GM21515 (cell line): ENCODE results near the gene LSMEM2.

Experiments
- ATAC-seq: cut with Tn5 transposase; IDR thresholded peaks from one replicate; pipeline ENCODE4 v1.9.1; 2021; ENCODE audit not compliant: unreplicated experiment

LSMEM2 gene

DNA sequence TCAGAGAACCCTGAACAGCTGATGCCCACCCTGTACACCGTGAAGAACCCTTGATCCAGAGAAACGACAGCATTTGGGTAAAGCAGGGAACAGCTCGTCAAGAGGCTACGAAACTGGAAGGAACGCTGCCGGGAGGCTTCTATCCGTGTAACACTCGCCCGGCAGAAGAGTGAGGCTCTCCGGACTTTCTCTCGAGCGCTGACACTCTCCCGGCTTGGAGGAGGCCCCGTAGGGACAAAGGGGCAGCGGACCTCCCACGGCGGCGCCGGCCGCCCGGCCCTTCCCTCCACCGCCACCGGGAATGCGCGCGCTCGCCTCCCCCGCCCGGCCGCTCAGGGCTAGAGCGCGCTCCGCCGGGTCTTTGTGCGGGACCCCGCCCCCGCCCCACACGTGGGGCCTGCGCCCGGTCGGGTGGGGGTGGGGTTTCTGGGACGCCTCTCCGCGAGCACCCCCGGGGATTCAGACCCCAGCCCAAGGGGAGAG lies 42.0 kb downstream of the LSMEM2 start:
- ATAC-seq, result peak; percentile 51

DNA sequence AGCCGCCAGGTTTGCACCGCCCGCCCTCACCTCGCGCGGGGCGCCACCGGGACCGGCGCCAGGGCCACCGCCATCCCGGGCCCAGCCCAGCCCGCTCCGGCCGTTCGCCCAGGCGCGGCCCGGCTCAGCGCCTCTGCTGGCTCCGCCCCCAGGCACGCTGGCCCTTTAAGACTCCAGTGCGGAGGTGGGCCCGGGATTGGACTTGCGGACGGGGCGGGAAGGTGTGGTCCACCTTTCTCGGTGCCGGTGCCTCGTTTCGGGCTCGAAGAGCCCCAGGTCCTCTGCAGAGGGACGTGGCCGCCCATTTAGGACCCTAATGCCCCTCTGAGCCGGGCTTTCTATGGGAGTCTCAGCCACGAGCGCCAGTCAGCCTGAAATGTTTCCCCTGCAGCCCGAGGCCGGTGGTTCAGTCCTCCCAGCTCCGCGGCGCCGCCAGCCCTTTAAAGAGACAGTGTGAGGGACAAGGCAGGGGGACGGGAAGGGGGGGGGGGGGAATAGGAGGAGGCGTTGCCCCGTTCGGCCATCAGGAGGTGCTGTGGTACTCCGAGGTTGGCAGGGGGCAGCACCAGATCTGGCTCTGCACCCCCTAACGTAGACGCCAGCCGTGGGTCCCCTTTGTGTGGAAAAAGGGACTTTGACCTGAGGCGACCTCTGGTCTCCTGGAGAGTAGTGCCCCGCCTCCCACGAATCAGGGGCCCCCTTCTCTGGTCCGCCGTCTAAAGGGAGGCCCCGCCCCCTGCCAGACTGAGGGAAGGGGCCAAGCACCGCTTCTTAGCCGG lies 42.6 kb downstream of the LSMEM2 start:
- ATAC-seq, result peak; percentile 70

DNA sequence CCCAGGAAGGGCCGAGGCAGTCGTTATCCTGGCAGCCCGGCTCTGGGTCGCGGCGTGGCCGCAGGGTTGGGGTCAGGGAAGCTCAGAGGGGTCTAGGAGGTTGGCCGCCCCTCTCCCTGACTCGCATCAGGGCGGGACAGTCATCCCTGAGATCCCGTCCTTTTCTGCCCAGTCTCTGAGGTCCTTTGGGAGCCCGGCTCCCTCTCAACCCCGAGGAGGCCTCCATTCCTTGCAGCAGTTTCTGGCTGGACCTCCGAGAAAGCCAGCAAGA lies 43.2 kb downstream of the LSMEM2 start:
- ATAC-seq, result no peak

DNA sequence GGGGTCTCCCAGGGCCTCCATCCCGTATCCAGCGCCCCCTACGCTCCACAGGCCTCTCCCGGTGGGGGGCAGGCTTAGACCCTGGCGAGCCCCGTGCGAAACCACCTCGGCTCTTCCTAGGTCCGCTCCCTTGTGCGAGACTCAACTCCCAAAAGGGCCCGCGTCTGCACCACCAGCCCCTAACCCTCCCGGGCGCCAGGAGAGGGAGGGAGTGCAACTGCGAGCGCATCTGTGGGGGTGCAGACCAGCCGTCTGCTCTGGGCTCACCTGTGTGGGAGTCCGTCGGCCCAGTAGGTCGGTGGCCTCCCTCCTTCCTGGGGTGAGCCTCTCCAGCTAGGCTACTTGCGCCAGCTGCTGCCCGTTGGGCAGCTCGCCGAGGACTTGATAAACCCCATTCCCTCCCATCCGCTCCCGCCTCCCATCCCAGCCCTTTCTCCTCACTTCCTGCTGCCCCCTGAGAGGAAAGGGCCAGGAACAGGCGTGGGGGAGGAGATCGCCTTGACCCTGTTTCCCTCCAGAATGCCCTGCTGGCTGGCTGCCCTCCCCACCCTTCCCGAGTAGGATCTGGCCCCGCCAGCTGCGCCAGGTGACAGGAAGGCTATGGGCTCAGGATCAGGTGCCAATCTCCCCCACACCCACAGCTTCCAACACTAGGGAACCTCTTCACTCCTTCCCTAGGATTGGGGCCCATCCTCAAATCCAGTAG lies 43.7 kb downstream of the LSMEM2 start, which contains the start of gene HYAL2:
HYAL2 (minus strand) TSS at position 360 of the 706 bp plus-strand sequence. CDS start 2,256 bp downstream, outside the sequence.
- no peak for ATAC-seq

DNA sequence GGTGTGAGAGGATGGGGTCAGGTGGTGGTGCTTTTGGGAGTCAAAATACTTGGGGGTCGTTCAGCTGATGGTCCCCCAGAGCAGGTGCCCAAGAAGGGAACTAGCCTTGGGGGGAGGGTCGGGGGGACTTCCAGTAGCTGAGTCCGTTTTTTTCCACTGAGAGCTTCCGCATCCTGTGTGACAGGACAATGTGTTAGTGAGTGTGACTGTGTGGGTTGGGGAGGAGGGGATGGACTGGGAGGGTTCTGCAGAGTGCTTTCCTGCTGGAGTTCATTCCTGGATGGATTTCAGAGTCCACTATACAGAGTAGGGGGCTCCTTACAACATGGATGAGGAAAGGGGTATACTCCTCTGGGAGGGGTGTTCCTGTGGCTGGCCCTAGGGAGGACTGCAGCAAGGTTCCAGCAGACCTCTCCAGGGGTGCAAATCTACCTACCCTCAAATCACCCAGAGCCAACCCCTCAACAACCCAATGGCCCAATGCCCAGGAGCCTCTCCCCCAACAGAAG lies 44.3 kb downstream of the LSMEM2 start:
- no peak for ATAC-seq

DNA sequence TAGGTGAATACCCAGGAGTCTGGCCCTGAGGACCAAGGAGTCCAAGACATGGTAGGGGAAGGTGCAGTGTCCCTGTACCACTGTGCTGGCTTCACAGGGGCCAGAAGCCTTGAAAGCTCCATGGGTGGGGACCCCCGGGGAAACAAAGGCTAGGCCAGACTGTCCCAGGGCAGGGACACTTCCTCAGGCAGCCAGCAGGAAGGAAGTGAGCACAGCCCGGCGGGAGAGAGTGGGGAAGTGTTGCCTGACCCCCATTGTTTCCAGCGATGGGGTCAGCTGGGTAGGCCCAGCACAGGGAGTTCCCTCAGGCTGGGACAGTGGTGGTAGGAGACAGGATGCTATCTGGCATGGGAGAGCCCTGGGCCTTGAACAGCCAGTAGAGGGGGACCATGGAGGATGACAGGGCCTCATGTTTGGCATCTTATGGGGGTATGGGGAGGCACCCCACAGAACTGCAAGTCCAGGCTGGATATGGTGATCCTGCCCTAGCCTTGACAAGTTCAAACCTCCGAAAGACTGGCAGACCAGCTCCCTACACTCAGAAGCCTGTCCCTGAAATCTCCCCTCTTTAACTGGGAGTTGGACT lies 44.8 kb downstream of the LSMEM2 start:
- no peak for ATAC-seq

DNA sequence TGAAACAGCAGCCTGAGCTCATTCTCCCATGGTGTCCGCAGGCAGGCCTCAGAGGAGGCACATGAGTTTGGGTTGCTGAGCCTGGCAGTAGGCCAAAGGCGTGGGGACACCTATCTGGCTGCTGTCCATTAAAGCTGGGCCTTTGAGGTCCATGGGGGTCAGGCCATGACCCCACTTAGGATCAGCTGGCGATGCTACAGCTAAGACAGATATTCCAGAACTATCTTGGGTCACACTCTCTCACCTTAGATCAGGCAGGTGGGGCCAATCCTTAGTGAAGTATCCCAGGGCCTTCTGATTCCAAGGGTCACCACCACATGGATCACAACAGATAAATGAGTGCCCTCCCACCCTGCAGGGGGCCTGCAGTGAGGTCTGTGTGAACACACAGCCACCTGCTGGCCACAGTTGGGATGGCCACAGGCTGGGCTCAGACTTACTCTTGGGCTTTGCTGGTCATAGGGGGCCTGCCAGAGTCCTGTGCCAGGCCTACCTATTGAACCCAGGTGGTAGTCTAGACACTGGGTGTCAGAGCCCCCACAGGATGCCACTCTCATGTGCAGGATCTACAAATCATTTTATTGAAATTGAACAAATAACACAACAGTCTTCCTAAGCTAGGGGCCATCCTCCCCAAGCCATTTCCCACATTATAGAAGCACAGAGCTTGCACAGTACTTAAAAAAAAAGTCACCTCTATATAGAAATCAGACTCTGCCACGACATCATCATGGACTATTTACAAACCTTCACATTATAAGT lies 45.6 kb downstream of the LSMEM2 start:
- no peak for ATAC-seq

DNA sequence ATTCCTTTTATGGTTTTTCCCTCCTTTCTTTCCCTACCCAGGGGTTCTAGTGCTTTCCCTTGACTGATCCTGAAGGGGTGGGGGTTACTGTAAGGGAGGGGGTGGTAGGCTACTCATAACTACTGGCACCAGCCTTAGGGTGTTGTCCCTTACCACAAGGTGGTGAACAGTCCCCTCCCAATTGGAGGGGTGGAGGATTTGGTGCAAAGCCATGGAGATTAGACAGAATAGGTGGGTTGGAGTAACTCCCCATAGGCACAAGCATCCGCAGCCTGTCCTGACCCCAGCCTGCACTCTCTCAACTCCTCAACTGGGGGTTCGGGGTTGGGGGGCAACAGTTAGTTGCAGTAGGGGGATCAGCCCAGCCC lies 46.2 kb downstream of the LSMEM2 start:
- no peak for ATAC-seq

DNA sequence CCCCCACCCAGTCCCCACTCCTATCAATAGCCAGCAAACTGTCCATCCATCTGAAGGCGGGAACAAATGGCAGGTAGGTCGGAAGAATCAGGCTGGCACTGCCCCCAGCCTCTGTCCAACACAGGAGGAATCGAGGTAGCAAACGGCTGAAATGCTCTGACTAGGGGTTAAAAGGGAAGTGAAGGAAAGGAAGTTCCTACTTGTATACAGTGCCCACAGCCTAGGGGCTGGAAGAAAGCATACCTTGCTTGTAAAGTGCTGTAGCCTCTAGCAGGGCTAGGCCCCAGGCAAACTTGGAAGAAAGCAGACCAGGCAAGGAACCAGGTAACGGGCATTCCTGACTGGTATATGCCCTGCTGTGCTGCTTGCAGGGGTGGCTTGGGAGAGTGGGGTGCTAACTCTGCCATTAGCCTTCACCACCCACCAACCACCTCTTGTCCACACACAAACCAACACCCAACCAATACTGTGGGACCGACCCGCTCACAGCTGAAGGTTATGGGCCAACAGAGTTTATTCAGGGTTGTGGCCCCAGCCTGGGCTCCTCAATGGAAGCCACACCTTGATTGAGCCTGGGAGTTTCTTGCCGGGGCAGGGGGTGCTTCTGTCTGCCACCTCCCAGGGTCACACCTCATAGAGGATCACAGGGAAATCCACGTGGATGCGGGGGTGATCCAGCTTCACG lies 46.8 kb downstream of the LSMEM2 start:
- no peak for ATAC-seq

DNA sequence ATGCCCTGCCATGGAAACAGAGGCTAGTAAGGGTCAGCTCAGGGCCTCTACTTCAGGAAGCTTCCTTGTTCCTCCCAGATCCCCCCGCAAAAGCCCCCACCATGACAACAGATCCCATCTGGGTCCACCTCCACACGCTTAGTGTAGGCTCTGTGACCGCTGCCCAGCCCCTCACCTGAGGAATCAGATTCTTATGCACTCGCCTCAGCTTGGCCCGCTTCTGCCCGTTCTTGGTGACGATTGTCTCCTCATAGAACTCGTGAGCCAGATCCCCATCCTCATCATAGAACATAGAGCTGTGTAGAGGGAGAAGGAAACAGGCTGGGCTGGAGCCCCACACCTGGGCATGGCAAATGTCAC lies 47.3 kb downstream of the LSMEM2 start:
- ATAC-seq, result no peak

DNA sequence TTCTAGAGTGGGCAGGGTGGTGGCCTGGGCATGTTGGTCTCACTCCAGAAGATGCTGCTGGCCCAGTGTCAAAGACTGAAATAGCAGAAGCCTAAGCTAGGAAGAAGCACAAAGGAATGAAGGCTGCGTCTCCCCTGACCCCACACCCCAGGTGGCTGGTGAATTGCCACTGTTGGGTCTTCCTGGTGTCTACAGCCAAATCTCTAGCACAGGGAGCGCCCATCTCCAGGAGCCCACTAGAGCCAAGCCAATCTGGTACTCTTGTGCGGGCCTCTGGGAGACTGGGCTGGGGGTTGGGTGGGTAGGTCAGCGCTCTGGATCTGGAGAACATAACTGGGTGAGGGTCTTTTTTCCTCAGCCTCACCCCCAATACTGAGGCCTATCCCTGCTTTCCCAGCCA lies 48.2 kb downstream of the LSMEM2 start:
- ATAC-seq, result no peak

DNA sequence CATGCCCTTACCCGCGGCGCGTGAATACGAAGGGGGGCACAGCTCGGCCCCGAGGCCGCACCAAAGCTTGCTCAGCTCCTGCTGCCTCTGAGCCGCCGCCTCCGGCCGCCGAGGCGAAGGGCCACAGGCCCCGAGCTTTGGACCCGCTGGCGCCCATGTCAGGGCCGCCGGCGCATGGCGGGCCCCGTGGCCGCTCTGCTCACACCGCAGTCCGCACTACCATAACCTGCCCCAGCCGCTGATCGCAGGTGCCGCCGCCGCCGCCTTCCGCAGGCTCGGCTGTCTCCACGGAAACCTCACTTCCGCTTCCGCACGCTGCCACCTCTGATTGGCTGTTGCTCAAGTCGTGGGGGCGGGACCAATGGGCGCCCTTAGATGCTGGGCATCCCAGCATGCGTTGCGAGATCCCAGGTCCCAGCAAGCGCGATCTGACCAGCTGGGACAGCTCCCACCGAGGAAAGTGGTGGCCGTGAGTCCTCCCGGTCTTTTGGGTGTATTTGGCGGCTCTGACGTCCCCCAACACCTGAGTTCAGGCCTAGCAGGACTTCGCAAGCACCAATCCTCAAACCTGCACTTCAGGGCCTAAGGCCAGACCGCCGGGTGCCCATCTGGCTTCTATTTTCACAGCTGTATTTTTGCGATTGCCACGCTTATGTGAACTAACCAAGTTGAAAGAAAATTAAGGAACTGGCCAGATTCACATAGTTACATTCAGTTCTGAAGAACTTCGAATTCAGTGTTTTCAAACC lies 49.2 kb downstream of the LSMEM2 start, which contains the start of gene TUSC2:
TUSC2 (minus strand) TSS at position 281 of the 749 bp plus-strand sequence; CDS start at position 157, 124 bp downstream.
- peak; percentile 72 for ATAC-seq

DNA sequence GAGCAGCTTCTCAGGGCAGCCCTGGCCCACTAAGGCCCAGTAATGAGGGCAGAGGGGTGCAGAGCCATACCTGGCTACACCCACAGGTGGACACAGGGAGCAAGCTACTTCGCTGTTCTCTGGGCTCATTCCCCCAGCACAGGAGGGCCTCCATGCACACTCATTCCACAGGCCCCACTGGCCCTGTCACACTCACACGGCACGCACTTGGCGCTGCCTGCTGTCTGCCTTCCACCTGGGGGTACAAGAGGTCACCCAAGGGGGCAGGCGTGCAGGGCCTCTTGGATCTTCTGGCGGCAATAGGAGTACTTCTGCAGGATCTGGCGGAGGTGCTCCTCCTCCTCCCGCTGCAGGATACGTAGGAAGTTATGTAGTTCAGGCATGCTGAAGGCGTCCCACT lies 51.4 kb downstream of the LSMEM2 start:
- ATAC-seq, result no peak

DNA sequence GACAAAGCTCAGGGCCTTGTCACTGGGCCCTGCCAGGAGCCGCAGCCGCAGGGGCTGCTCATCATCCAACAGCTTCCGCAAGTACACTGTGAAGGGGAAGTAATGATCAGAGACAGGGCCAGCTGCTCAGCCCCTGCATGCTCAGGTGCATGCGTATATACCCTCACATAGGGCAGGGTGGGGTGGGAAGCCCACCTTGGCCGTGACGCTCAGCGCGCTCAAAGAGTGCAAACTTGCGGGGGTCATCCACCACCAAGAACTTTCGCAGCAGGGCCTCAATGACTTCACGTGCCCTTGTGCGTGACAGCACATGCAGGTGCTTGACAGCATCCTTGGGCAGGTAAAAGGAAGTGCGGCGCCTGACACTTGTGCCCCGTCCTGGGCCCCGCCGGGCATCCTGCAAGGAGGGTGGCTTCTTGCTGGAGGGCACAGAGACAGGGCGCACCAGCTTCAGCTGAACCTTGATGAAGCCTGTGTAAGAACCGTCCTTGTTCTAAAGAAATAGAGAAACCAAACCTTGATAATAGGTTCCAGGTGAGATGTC lies 52.5 kb downstream of the LSMEM2 start:
- ATAC-seq, result no peak

DNA sequence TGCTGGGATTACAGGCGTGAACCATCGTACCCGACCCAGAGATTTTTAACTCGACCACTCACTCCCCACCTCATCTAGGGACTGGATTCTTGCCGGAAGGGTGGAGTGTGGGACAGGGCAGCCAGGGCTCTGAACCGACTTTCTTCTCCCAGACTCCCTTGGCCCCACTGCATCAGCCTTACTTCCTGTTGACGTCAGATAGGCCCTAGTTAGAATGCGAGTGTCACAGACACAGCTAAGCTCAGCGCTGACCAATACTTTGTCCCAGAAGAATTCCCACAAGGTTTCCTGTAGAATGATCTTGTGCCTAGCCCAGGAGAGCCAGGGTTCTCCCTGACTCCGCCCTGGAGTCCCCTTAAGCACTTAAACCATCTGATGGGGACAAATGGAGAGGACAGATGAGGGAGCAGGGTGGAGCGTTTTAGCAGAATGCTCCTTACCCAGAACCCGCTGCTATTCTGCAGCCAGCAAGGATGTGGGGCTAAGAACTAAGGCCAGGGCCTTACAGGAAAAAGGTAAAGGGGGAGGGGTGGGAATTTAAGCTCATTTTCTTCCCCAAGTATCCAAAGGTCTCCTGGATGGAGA lies 54.9 kb downstream of the LSMEM2 start:
- no peak for ATAC-seq

DNA sequence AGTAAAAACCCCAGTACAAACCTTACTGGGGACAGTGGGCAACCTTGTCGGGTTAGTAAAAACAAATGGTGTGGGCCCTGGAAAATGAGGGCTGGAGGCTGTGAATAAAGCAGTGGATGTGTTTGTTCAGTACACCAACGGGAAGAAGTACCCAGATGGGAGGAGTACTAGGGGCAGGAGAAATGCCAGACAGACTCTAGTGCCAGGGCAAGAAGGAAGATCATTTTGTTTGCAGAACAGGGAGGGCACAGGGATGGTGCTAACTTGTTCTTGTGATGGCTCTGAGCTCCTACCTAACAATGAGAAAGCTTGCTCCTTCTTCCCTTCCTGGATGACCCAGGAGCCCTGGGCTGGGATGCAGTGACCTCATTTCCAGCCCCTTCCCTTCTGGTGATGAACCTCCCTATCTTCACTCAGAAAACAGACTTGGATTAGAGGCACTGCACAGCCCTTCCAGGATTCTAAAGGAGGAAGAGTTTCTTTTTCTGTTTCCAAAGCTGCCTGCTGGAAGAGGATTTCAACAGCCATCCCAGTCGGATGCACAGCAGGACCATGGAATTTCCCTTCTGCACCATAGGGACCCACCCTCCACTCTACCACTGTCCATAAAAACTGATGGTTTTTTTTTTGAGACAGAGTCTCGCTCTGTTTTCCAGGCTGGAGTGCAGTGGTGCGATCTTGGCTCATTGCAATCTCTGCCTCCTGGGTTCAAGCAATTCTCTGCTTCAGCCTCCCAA lies 55.6 kb downstream of the LSMEM2 start:
- no peak for ATAC-seq

DNA sequence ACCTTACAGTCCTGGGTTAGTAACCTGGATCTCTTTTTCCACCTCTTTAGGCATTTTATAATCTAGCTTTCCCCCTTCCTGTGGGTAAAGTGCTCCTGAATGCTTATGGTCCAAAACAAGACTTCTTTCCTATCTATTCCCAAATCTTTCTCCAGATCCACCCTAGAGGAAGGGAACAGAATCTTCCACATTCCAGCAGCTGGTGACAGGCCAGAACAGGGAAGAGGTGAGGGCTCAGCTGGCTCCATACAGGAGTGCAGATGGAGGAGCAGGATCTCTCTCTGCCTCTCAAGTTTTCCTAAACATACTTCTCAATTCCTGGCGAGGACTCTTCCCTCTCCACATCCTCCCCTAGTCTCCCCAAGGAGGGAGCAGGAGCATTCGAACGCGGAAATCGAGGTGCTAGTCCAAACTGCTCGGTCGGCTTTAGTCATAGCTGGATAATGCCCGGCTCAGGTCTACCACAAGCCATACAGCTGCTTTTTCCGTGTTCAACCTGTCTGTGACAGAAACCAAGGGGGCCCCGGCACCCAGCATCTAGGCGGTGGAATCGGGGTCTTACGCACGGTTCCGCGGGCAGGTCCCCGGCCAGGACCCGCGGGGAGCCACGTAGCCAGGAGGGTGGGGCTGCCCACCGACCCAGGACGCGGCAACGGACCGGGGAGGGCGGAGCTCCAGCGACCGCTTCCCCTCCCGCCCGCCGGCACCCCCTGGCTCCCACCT lies 57.7 kb downstream of the LSMEM2 start:
- peak; percentile 30 for ATAC-seq
